G401.6 (cell line): ENCODE measurements around the gene KATNIP.
"Not testable (repeated sequence)": the region's sequence is repeated elsewhere in the genome, so short reads cannot be mapped to it uniquely, and the experiment has no call there.

Experiments
- FAIRE-seq: peaks from 2 replicates; lab custom pipeline; 2012; peaks lifted over from hg19 to GRCh38; lab: Jason Lieb, UNC

KATNIP gene

GRCh38 chr16:27538528-27538927, 11.4 kb upstream of the KATNIP start:
- FAIRE-seq = no peak

GRCh38 chr16:27539120-27539519, 10.8 kb upstream of the KATNIP start:
- FAIRE-seq = no peak

DNA sequence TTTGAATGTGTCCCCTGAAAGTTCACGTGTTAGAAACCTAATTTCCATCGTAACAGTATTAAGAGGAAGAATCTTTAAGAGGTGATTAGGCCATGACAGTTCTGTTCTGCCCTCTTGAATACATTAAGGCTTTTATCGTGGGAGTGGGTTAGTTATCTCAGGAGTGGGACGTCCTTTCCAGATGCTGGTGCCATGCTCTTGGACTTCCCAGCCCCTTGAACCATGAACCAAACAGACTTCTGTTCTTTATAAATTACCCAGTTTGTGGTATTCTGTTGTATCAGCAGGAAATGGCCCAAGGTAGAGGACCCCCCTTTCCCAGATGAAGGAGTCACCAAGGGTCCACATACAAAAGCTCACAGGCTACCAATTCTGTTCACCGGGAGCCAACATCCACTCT, 10.3 kb upstream of the KATNIP start:
- no peak for FAIRE-seq

DNA sequence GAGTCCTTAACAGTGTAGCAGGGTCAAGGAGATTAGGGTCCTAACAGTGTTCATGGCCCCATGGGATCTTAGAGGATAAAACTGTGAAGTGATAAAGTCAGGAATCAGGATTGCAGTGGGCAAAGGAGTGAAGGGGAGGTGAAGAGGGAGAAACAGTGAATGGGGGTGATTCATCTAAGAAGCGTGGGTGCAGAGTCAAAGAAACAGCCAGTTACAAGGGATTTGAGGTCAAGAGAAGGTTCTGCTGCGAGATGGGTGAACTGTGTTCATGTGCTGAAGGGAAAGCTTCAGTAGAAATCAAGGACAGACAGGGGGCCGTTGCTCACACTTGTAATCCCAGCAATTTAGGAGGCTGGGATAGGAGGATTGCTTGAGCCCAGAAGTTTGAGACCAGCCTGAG, 6.1 kb upstream of the KATNIP start:
- no peak for FAIRE-seq

- FAIRE-seq = no peak
These were observed 5.3 kb upstream of the KATNIP start for GRCh38 chr16:27544671-27545070.

DNA sequence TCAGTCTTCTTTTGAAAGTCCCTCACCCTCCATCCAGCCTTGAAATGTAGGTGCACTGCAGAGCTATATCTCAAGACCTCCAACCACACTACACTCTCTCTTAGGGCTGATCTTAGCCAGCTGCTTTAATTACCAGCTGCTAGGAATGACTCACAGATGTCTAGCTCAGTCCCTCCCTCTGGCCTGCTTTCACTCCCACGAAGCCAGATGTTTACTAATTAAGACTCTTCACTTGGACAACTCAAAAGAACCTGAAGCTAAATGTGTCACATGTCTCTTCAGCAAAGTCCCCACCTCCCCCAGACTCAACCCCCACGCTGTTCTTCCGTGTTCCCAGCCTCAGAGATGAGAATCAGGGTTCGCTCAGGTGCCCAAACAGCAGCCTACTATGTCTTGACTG, 2.8 kb upstream of the KATNIP start:
- no peak for FAIRE-seq

- FAIRE-seq = no peak
These were observed 2.1 kb upstream of the KATNIP start for GRCh38 chr16:27547851-27548250.

DNA sequence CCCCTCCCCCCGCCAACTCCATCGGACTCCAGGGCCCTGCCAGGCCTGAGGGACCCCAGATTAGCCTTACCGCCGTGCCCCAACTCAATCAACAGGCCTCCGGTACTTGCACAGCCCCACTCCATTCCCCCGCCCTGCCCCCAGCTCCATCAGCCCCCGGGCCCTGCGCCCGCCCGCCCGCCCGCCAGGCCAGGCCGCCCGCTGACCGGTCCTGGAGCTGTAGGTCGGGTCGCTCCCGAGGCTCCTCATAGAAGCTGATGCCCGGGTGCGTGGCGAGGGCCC, 539 bp upstream of the KATNIP start:
- FAIRE-seq = no peak

DNA sequence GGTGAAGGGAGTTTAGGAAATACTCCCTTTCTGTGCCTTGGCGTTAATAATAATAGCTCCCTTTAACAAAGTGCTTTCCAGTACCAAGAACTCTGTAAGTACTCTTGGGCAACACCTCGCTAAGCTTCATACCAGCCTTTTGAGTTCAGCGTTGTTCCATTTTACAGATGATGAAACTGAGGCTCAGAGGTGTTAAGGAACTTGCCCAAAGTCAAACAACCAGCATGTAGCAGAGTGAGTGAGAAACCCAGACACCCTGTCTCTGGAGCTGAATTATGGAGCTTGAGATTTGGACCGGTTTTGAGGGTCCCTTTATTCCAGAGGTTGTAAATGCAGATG, 607 bp downstream of the KATNIP start:
- FAIRE-seq = no peak

DNA sequence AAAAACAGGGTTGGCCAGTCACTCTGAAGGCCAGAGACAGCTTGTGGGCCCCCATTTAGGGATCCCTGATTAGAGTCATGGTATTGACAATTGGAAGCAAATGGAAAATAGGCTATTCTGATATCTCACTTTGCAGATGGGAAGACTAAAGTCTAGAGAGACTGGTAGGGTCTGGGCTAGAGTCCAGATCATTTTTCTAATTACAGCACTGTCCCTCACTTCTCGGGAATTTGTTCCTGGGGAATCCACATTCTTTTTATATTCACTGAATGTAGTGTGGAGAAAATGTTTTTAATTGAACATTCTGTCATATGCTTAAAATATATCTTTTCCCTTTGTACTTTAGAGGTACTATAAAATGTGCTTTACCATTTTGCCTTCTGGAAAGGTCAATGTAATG, 1.1 kb downstream of the KATNIP start:
- no peak for FAIRE-seq

GRCh38 chr16:27556471-27556870, 6.5 kb downstream of the KATNIP start:
- FAIRE-seq = no peak

DNA sequence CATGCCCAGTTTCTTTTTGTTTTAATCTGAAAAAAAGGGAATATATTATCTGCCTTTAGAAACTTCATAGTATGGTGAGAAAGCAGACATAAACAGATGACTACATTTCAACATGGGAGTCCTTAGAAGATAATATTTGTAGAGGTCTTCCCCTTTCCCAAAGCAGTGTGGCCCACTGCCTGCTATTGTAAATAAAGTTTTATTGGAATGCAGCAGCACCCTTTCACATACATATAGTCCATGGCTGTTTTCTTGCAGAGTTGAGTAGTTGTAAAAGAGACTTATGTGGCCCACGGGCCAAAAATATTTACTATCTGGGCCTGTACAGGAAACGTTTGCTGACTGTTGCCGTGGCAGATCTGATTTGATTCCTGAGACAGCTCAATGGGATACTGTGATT, 8.5 kb downstream of the KATNIP start:
- no peak for FAIRE-seq

DNA sequence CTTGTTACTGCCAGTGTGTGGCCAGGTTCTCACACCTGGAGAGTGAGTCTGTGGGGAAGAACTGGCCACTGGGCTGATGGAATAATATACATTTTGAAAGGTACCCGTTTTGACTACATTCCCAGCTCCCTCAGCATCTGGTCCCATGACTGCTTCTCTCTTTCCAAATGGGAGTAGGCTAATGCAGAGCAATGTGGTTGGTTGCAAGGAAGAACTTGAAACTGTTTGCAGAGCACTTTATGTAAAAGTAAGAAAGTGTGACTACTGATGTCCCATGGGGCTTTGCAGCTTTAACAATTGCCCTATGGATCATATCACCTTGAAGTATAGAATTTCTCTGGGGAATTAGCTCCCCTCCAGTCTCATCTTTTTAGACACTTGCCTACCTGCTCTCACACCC, 9.0 kb downstream of the KATNIP start:
- no peak for FAIRE-seq

GRCh38 chr16:27561216-27561615, 11.3 kb downstream of the KATNIP start:
- FAIRE-seq = no peak

DNA sequence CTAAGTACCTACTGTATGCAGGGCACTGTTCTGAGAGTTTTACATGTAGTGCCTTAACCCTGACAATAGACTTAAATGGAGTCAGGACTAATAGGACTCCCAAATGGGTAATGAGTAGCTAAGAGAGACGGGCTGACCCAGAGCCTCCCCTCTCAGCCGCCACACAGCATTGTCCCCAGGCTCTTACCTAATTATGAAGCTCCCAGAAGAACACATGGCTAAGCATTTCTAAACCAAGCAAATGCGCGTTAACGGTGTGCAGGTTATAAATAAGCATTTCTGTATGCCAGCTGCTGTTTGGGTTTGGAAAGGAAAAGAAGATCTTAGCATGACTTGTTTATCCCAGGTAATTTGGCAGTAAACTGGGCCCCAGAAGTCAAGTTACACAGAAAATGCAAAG, 14.3 kb downstream of the KATNIP start:
- no peak for FAIRE-seq

- no peak for FAIRE-seq
These were observed 16.5 kb downstream of the KATNIP start for GRCh38 chr16:27566417-27566816.

GRCh38 chr16:27568077-27568476, 18.1 kb downstream of the KATNIP start:
- no peak for FAIRE-seq

DNA sequence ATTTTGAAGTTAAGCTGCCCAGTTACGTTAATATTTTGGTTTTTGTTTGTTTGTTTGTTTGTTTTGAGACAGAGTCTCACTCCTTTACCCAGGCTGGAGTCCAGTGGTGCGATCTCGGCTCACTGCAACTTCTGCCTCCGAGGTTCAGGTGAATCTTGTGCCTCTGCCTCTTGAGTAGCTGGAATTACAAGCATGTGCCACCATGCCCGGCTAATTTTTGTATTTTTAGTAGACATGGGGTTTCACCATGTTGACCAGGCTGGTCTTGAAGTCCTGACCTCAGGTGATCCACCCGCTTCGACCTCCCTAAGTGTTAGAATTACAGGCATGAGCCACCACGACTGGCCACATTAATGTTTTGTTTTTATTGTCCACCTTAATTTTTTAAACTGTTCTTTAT, 21.0 kb downstream of the KATNIP start:
- not testable (repeated sequence) for FAIRE-seq

GRCh38 chr16:27571433-27572326, 21.7 kb downstream of the KATNIP start:
- no peak for FAIRE-seq

DNA sequence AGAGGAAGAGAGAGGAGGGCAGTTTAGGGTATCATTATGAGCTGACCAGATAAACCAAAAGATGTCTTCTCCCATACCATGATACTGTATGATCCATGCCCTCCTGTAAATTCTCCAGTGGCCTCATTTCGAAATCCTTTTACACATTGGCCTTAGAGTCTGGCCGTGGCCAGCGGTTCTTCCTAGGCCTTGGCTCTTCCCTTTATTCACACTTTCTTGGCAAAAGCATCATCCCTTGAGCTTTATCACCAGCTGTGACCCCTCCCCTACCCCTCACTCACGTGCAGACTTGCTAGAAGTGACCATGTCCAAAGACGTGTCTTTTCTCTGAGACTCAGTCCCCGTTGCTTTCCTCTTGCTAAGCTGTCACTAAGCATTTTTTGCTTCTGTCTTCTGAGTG, 22.8 kb downstream of the KATNIP start:
- FAIRE-seq = no peak

DNA sequence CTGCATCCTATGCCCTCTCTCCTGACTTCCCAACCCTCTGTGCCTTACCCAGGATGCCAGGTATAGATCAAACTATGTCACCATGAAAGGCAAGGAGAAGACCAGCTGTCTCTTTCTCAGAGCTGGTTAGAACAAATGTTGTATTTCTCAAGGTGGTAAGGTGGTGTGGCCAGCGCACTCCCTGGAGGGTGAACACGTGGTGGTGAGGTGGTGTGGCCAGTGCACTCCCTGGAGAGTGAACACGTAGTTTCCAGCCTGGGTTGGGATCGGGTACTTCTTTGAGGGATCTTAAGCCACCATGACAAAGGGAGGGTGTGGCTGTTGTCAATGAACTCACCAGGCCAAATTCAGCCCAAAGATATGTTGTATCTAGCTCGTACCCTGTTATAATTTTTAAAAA, 26.8 kb downstream of the KATNIP start:
- no peak for FAIRE-seq

GRCh38 chr16:27579087-27579980, 29.4 kb downstream of the KATNIP start:
- FAIRE-seq = no peak

DNA sequence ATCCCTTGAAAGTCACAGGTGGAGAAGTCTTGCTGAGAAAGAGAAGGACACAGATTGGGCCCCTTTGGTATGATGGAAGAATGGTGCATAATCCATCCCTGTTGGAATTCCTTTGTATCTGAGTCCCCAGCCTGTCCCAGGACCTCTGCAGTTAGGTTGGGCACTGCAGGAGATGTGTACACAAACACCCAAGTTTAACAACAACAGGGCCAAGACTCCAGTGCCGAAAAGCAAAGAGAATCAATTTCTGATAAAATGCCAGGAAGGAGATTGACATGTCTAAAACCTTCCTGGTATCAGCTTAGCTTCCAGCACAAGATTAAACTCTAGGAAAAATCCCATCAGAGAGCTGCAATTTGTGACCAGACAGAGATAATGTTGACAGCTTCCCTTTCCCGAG, 32.9 kb downstream of the KATNIP start:
- FAIRE-seq = no peak

- no peak for FAIRE-seq
These were observed 33.7 kb downstream of the KATNIP start for GRCh38 chr16:27583634-27584033.
